GM19035 (cell line): ENCODE measurements around the gene PTPRM.

Experiments
- ATAC-seq: cut with Tn5 transposase; IDR thresholded peaks from one replicate; pipeline ENCODE4 v1.9.1; 2021; ENCODE audit not compliant: unreplicated experiment

PTPRM gene

GRCh38 chr18:7844418-7844817 lies 277.3 kb downstream of the PTPRM start:
- ATAC-seq = no peak

- no peak for ATAC-seq
Observed at GRCh38 chr18:7846335-7846734, 279.2 kb downstream of the PTPRM start.

GRCh38 chr18:7847357-7848053 lies 280.4 kb downstream of the PTPRM start:
- ATAC-seq = no peak

GRCh38 chr18:7848054-7848412 lies 280.9 kb downstream of the PTPRM start:
- ATAC-seq = no peak

GRCh38 chr18:7850446-7850845 lies 283.3 kb downstream of the PTPRM start:
- no peak for ATAC-seq

GRCh38 chr18:7855028-7855427 lies 287.9 kb downstream of the PTPRM start:
- ATAC-seq = no peak

- no peak for ATAC-seq
Observed at GRCh38 chr18:7855671-7856070, 288.6 kb downstream of the PTPRM start.

GRCh38 chr18:7856116-7856515 lies 289.0 kb downstream of the PTPRM start:
- no peak for ATAC-seq

- ATAC-seq = no peak
Observed at GRCh38 chr18:7856733-7857132, 289.6 kb downstream of the PTPRM start.

GRCh38 chr18:7857562-7857961 lies 290.4 kb downstream of the PTPRM start:
- no peak for ATAC-seq

GRCh38 chr18:7859122-7859521 lies 292.0 kb downstream of the PTPRM start:
- ATAC-seq = no peak

- ATAC-seq = no peak
Observed at GRCh38 chr18:7870266-7870665, 303.1 kb downstream of the PTPRM start.

GRCh38 chr18:7870855-7871254 lies 303.7 kb downstream of the PTPRM start:
- no peak for ATAC-seq

GRCh38 chr18:7871560-7872456 lies 304.7 kb downstream of the PTPRM start:
- no peak for ATAC-seq

GRCh38 chr18:7872569-7872968 lies 305.5 kb downstream of the PTPRM start:
- ATAC-seq = no peak

GRCh38 chr18:7873316-7873715 lies 306.2 kb downstream of the PTPRM start:
- no peak for ATAC-seq

GRCh38 chr18:7876354-7877104 lies 309.4 kb downstream of the PTPRM start:
- ATAC-seq = no peak

- ATAC-seq = no peak
Observed at GRCh38 chr18:7877609-7878008, 310.5 kb downstream of the PTPRM start.

- no peak for ATAC-seq
Observed at GRCh38 chr18:7878265-7879211, 311.4 kb downstream of the PTPRM start.

GRCh38 chr18:7879717-7880116 lies 312.6 kb downstream of the PTPRM start:
- ATAC-seq = no peak

- ATAC-seq = no peak
Observed at GRCh38 chr18:7885865-7886264, 318.7 kb downstream of the PTPRM start.
